Chondrocyte (in vitro differentiated cells): ENCODE data around the gene NFS1. TPM values are rescaled to one million over a fixed set of nuclear protein-coding genes. Genes with fewer than 3 reads are reported as not detected.

Source experiments
- DNase-seq: peaks from one replicate; pipeline ENCODE4 v3.0.0; 2021; ENCODE audit warnings: mixed read lengths, low spot score
- H3K27ac Mint-ChIP-seq: one replicate; pipeline ENCODE4 v1.8.0; 2021; ENCODE audit warnings: mild to moderate bottlenecking, moderate library complexity, mixed read lengths; ENCODE audit not compliant: unreplicated experiment
- H3K27me3 Mint-ChIP-seq: 2 replicates; pipeline ENCODE4 v1.8.0; 2021; ENCODE audit warnings: low read depth, mixed read lengths
- H3K36me3 Mint-ChIP-seq: 2 replicates; pipeline ENCODE4 v1.8.0; 2021; ENCODE audit warnings: low read depth, mixed read lengths
- H3K4me1 Mint-ChIP-seq: 2 replicates; pipeline ENCODE4 v1.8.0; 2021; ENCODE audit warnings: low read depth, mild to moderate bottlenecking, mixed read lengths
- H3K4me3 Mint-ChIP-seq: one replicate; pipeline ENCODE4 v1.8.0; 2021; ENCODE audit warnings: mild to moderate bottlenecking, moderate library complexity, mixed read lengths; ENCODE audit not compliant: unreplicated experiment
- H3K9me3 Mint-ChIP-seq: 2 replicates; pipeline ENCODE4 v1.8.0; 2021; ENCODE audit warnings: low read depth, mixed read lengths
- total RNA-seq: library from RNA; stranded (reverse); gene quantifications from 3 replicates; pipeline ENCODE4 v1.2.1, GENCODE V29; 2021
- TF ChIP-seq, protein P1 (sequence below): fragments of 200-600 bp; sonication (generic); IDR thresholded peaks from 2 replicates; pipeline ENCODE4 v1.5.0; 2021; ENCODE audit warnings: antibody characterized with exemption, mild to moderate bottlenecking, moderate library complexity

NFS1 gene
- total RNA-seq, 1 donor from 2014 or later: 26.8 TPM

DNA sequence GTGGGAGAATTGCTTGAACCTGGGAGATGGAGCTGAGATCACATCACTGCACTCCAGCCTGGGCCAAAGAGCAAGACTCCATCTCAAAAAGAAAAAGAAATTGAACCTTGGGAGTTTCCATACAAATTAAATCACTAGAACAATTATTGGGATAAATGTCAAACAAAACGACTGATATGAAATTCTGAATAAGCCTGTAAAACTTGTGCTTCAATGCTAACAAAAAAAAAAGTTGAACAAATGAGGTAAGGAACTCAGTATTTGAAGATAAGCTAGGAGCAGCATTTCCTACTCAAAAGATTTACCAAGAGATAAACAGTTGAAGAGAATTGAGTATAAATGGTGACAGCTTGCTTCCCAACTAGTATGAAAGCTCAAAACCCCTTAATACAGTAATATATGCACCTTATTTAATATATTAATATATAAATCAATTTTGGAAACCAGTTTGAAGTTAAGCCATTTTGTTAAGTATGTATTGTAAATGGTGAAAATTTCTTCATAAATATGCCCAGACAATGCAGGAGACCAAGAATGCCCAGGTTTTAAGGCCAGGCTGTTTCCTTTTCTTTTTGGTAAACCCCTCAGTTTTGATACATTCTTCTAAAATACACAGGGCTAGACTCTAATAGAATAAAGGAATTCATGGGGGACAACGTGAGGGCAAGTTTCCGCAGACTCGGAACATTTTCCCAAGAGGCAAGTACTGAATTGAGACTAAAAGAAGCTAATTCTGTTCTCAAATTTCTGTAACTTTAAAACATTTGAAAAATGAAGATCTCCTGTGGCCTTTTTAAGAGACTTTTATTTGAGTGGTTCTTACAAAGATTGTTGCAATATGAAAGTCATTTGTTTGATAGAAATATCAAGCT lies 3.9 kb upstream of the NFS1 start:
- H3K4me3 Mint-ChIP-seq: no peak overlapping the region

DNA sequence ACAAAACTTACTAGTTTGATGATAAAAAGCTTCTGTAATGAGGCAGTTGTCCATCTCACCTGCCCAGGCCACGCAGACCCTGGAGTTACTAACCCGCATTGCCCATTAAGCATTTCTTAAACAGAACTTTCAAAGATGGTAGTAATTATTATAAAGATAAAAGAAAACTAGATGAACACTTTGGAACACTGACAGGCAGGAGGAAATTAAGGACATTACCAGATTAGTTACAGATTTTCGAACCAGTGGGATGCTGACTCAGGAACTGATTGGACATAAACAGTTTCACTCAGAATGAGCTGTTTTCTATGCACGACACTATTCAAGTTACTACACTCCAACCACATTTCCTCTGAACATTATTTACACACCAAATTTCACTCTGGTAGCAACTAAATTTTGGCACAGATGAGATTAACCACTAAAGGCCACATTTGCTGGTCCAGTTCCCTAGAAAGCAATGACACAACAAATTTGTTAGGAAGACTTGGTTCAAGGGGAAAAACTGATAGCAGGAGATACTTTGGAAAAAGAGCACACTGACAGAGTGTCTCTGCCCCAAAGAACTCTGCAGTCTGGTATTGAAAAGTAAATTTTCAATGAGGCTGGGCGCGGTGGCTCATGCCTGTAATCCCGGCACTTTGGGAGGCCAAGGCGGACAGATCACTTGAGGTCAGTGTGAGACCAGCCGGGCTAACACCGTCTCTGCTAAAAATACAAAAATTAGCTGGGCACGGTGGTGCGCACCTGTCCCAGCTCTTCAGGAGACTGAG lies 3.1 kb upstream of the NFS1 start:
- no peak overlapping the region for H3K4me3 Mint-ChIP-seq
- peak overlapping the region; percentile 41 for H3K27ac Mint-ChIP-seq
- no peaks in the 10 kb centered on the region for H3K9me3 Mint-ChIP-seq
- H3K36me3 Mint-ChIP-seq: peaks cover 38% of the 10 kb centered on the region
- H3K4me1 Mint-ChIP-seq: peaks cover 42% of the 10 kb centered on the region
- TF ChIP-seq, protein P1, sequence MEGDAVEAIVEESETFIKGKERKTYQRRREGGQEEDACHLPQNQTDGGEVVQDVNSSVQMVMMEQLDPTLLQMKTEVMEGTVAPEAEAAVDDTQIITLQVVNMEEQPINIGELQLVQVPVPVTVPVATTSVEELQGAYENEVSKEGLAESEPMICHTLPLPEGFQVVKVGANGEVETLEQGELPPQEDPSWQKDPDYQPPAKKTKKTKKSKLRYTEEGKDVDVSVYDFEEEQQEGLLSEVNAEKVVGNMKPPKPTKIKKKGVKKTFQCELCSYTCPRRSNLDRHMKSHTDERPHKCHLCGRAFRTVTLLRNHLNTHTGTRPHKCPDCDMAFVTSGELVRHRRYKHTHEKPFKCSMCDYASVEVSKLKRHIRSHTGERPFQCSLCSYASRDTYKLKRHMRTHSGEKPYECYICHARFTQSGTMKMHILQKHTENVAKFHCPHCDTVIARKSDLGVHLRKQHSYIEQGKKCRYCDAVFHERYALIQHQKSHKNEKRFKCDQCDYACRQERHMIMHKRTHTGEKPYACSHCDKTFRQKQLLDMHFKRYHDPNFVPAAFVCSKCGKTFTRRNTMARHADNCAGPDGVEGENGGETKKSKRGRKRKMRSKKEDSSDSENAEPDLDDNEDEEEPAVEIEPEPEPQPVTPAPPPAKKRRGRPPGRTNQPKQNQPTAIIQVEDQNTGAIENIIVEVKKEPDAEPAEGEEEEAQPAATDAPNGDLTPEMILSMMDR: no peak
- no peak for DNase-seq
- H3K27me3 Mint-ChIP-seq: no peaks in the 10 kb centered on the region

More for the DNA sequence above, 3.9 kb upstream of the NFS1 start:
- Mint-ChIP-seq H3K4me1 (peaks cover 34% of the 10 kb centered on the region), H3K36me3 (peaks cover 40% of the 10 kb centered on the region), H3K27ac (peak overlapping the region; percentile 62), H3K27me3 (no peaks in the 10 kb centered on the region), H3K9me3 (no peaks in the 10 kb centered on the region)
- DNase-seq: no peak
- TF ChIP-seq, protein P1: no peak

DNA sequence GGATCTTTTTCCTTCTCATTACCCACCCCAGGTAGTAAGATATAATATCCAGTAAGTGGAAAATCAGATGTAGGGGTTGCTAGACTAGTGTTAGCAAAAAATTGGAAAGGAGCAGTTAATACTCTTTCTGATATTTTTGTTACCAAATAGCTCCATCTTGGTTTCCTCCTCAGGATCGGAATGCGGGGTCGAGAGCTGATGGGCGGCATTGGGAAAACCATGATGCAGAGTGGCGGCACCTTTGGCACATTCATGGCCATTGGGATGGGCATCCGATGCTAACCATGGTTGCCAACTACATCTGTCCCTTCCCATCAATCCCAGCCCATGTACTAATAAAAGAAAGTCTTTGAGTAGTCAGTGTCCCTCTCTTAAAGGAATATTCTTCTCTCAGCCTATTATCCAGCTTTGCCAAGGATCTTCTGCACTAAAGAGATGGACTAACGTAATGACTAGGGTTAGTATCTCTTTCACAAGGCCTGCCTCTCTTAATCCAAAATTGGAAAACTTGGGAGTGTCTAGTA lies 1.5 kb upstream of the NFS1 start:
- Mint-ChIP-seq H3K36me3 (peaks cover 29% of the 10 kb centered on the region), H3K9me3 (no peaks in the 10 kb centered on the region), H3K4me3 (peak overlapping the region; percentile 97), H3K27ac (peak overlapping the region; percentile 93), H3K27me3 (no peaks in the 10 kb centered on the region), H3K4me1 (peaks cover 43% of the 10 kb centered on the region)
- DNase-seq: no peak
- TF ChIP-seq, protein P1: no peak

DNA sequence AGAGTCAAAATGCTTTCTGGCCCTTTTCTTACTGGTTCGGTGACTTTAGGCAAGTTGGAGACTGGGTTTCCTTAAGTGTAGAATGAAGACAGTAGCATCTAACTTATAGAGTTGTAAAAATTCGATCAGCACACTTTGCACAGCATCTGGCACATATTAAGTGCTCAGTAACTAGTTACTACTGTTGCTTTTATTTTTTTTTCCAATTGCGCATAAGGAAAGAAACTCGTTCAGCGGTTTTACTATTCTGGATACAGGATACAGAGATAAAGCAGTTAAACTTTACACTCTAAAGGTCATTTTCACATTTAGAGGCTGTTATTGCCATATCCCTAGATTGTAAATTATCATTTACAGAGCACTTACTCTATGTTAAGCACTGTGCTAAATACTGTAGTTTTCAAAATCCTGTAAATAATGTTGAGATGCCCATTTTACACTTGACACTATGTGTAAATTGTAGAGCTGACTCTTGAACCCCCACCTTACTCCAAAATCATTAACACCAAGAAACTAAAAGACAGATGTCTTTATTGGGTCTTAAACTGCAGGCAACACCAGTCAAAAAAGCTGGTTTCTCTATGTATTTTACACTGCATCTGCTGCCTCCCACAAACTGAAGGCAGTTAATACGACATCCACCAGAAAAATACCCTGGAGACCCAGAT lies 939 bp upstream of the NFS1 start:
- Mint-ChIP-seq H3K9me3 (no peaks in the 10 kb centered on the region), H3K4me1 (peaks cover 43% of the 10 kb centered on the region), H3K27ac (peak overlapping the region; percentile 93), H3K36me3 (peaks cover 27% of the 10 kb centered on the region), H3K4me3 (peak overlapping the region; percentile 97), H3K27me3 (no peaks in the 10 kb centered on the region)
- TF ChIP-seq, protein P1: no peak
- no peak for DNase-seq
